Right lobe of liver (tissue), 4 donors: ENCODE results near the gene CES2.

ENCODE experiments used
- POLR2A ChIP-seq: fragments of 450-650 bp; IDR thresholded peaks from one replicate; pipeline ENCODE4 v1.6.1; 2017; ENCODE audit warnings: antibody characterized with exemption, mild to moderate bottlenecking
- TF ChIP-seq, protein P1 (sequence below), 4 donors: fragments of 200-600 bp in 3 of 4; fragments of 450-650 bp in 1 of 4; IDR thresholded peaks; one replicate each; pipeline versions ENCODE4 v1.5.1 to v1.8.0; 2016 to 2022; ENCODE audit warnings: antibody characterized with exemption in 4 of 4, mild to moderate bottlenecking in 2 of 4
- donor health status: DM: no; HTN: no; CAD: no.
- donor health status: DM: no; HTN: no; CAD: no.
- donor health status: DM: no; HTN: yes; CAD: no.

- TF ChIP-seq, protein P1, sequence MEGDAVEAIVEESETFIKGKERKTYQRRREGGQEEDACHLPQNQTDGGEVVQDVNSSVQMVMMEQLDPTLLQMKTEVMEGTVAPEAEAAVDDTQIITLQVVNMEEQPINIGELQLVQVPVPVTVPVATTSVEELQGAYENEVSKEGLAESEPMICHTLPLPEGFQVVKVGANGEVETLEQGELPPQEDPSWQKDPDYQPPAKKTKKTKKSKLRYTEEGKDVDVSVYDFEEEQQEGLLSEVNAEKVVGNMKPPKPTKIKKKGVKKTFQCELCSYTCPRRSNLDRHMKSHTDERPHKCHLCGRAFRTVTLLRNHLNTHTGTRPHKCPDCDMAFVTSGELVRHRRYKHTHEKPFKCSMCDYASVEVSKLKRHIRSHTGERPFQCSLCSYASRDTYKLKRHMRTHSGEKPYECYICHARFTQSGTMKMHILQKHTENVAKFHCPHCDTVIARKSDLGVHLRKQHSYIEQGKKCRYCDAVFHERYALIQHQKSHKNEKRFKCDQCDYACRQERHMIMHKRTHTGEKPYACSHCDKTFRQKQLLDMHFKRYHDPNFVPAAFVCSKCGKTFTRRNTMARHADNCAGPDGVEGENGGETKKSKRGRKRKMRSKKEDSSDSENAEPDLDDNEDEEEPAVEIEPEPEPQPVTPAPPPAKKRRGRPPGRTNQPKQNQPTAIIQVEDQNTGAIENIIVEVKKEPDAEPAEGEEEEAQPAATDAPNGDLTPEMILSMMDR (IDR thresholded peaks at IDR 0.05): no peak
- TF ChIP-seq POLR2A: no peak
These were observed 12.0 kb upstream of the CES2 start for GRCh38 chr16:66923247-66923731.
